PC-3 (cell line): Measurements from ENCODE around the gene MEGF6.

Source experiments
- EZH2 ChIP-seq: fragments of 300-600 bp; sonication (generic); IDR thresholded peaks from one replicate; pipeline ENCODE4 v1.6.1; 2017; ENCODE audit warnings: antibody characterized with exemption, mild to moderate bottlenecking, low read length; ENCODE audit not compliant: unreplicated experiment
- TF ChIP-seq, protein P1 (sequence below): fragments of 300-600 bp; sonication (generic); conservative IDR thresholded peaks from 2 replicates; pipeline ENCODE4 v1.5.1; 2017; ENCODE audit warnings: antibody characterized with exemption, low read depth, mild to moderate bottlenecking, low read length

DNA sequence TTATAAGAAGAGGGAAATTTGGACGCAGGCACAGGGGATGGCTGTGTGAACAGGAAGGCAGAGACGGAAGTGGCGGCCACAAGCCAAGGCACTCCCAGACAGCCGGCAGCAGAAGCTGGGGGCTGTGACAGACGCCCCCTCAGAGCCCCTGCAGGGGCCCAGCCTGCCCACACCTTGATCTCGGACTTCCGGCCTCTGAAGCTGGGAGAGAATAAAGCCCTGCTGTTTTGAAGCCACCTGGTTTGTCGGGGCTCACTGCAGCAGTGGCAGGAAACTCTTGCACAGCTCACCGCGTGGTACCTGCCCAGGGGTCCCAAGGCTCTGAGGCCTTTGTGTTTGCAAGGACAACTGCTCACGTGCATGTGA, 13.7 kb downstream of the MEGF6 start:
- TF ChIP-seq, protein P1, sequence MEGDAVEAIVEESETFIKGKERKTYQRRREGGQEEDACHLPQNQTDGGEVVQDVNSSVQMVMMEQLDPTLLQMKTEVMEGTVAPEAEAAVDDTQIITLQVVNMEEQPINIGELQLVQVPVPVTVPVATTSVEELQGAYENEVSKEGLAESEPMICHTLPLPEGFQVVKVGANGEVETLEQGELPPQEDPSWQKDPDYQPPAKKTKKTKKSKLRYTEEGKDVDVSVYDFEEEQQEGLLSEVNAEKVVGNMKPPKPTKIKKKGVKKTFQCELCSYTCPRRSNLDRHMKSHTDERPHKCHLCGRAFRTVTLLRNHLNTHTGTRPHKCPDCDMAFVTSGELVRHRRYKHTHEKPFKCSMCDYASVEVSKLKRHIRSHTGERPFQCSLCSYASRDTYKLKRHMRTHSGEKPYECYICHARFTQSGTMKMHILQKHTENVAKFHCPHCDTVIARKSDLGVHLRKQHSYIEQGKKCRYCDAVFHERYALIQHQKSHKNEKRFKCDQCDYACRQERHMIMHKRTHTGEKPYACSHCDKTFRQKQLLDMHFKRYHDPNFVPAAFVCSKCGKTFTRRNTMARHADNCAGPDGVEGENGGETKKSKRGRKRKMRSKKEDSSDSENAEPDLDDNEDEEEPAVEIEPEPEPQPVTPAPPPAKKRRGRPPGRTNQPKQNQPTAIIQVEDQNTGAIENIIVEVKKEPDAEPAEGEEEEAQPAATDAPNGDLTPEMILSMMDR = no peak
- no peak for TF ChIP-seq EZH2
